Neural cell (in vitro differentiated cells): ENCODE data around the gene RWDD2A. TPM values are rescaled to one million over a fixed set of nuclear protein-coding genes. Genes with fewer than 3 reads are reported as not detected.

Experiments used
- H2AFZ ChIP-seq: fragments of 200-600, 300-800 bp; sonication (generic), shearing (Covaris generic); 2 replicates; pipeline ENCODE4 v1.6.0; 2014; ENCODE audit warnings: low read depth, mild to moderate bottlenecking, antibody characterized with exemption, low read length, moderate library complexity
- H3F3A ChIP-seq: fragments of 200-600 bp; shearing (Covaris generic); 2 replicates; pipeline ENCODE4 v1.6.1; 2016; ENCODE audit warnings: mild to moderate bottlenecking, moderate library complexity, mixed read lengths, antibody characterized with exemption, low read length; ENCODE audit not compliant: insufficient read depth, poor library complexity, severe bottlenecking
- H3K27ac ChIP-seq: fragments of 200-600, 300-800 bp; sonication (generic), shearing (Covaris generic); 2 replicates; pipeline ENCODE4 v1.5.1; 2014; ENCODE audit warnings: mild to moderate bottlenecking, low read length, moderate library complexity
- H3K27me3 ChIP-seq: fragments of 300-800, 200-600 bp; sonication (generic), shearing (Covaris generic); 2 replicates; pipeline ENCODE4 v1.6.0; 2014; ENCODE audit warnings: mild to moderate bottlenecking, low read depth, low read length, moderate library complexity; ENCODE audit not compliant: insufficient read depth
- H3K36me3 ChIP-seq: fragments of 300-800, 200-600 bp; sonication (generic), shearing (Covaris generic); 2 replicates; pipeline ENCODE4 v1.5.1; 2014; ENCODE audit warnings: mild to moderate bottlenecking, antibody characterized with exemption, low read length, moderate library complexity; ENCODE audit not compliant: insufficient read depth
- H3K4me2 ChIP-seq: fragments of 300-800, 200-600 bp; sonication (generic), shearing (Covaris generic); 2 replicates; pipeline ENCODE4 v1.6.0; 2014; ENCODE audit warnings: mild to moderate bottlenecking, low read length
- H3K4me3 ChIP-seq: fragments of 300-800, 200-600 bp; sonication (generic), shearing (Covaris generic); 2 replicates; pipeline ENCODE4 v1.5.1; 2014; ENCODE audit warnings: mild to moderate bottlenecking, low read length, moderate library complexity
- H3K79me2 ChIP-seq: fragments of 200-600 bp; shearing (Covaris generic); replicated peaks from 2 replicates; pipeline ENCODE4 v1.6.0; 2014; ENCODE audit warnings: mild to moderate bottlenecking, low read length, moderate library complexity; ENCODE audit not compliant: insufficient read depth
- H3K9ac ChIP-seq: fragments of 300-800, 200-600 bp; sonication (generic), shearing (Covaris generic); 2 replicates; pipeline ENCODE4 v1.6.1; 2016; ENCODE audit warnings: mild to moderate bottlenecking, low read length, mixed read lengths
- H3K9me2 ChIP-seq: fragments of 200-600 bp; shearing (Covaris generic); 2 replicates; pipeline ENCODE4 v1.6.1; 2016; ENCODE audit warnings: mild to moderate bottlenecking, low read length, mixed read lengths; ENCODE audit not compliant: insufficient read depth
- H3K9me3 ChIP-seq: fragments of 200-600, 300-800 bp; sonication (generic), shearing (Covaris generic); 2 replicates; pipeline ENCODE4 v1.6.1; 2016; ENCODE audit warnings: mild to moderate bottlenecking, mixed run types, low read length, moderate library complexity, mixed read lengths
- H4K20me1 ChIP-seq: fragments of 200-600 bp; shearing (Covaris generic); 2 replicates; pipeline ENCODE4 v1.6.1; 2016; ENCODE audit warnings: mild to moderate bottlenecking, mixed run types; ENCODE audit not compliant: insufficient read depth
- CTCF ChIP-seq: fragments of 450-650 bp; IDR thresholded peaks from 2 replicates; pipeline ENCODE4 v1.5.1; 2014; ENCODE audit warnings: antibody characterized with exemption, mild to moderate bottlenecking, moderate library complexity; ENCODE audit not compliant: poor library complexity, severe bottlenecking
- EP300 ChIP-seq: fragments of 450-650 bp; conservative IDR thresholded peaks from 2 replicates; pipeline ENCODE4 v1.6.1; 2014; ENCODE audit warnings: antibody characterized with exemption, mild to moderate bottlenecking, moderate library complexity; ENCODE audit not compliant: poor library complexity, severe bottlenecking
- EZH2 ChIP-seq: fragments of 200-600, 300-800 bp; shearing (Covaris generic), sonication (generic); IDR thresholded peaks from 2 replicates; pipeline ENCODE4 v1.6.1; 2014; ENCODE audit warnings: antibody characterized with exemption, low read length, borderline replicate concordance, mild to moderate bottlenecking; ENCODE audit not compliant: insufficient read depth, poor library complexity, severe bottlenecking
- MXI1 ChIP-seq: fragments of 450-650 bp; conservative IDR thresholded peaks from 2 replicates; pipeline ENCODE4 v1.6.1; 2014; ENCODE audit warnings: antibody characterized with exemption, mild to moderate bottlenecking; ENCODE audit not compliant: poor library complexity, severe bottlenecking
- POLR2AphosphoS5 ChIP-seq: IDR thresholded peaks from 2 replicates; pipeline ENCODE4 v1.6.1; 2012
- RAD21 ChIP-seq: fragments of 450-650 bp; conservative IDR thresholded peaks from 2 replicates; pipeline ENCODE4 v1.6.1; 2014; ENCODE audit warnings: antibody characterized with exemption, mild to moderate bottlenecking, moderate library complexity
- REST ChIP-seq: IDR thresholded peaks from 2 replicates; pipeline ENCODE4 v1.6.1; 2012; ENCODE audit warnings: borderline replicate concordance
- SMC3 ChIP-seq: fragments of 450-650 bp; conservative IDR thresholded peaks from 2 replicates; pipeline ENCODE4 v1.6.1; 2014; ENCODE audit warnings: antibody characterized with exemption, mild to moderate bottlenecking, moderate library complexity; ENCODE audit not compliant: poor library complexity
- TAF1 ChIP-seq: IDR thresholded peaks from 2 replicates; pipeline ENCODE4 v1.6.1; 2012; ENCODE audit warnings: low read depth
- polyA plus RNA-seq: library from polyadenylated mRNA; depleted of rRNA; stranded (reverse); fragments of >200 nt; gene quantifications from 2 replicates; pipeline ENCODE4 v1.2.3, GENCODE V29; 2014

The RWDD2A gene
- polyA plus RNA-seq, 1 donor from 2014 or later, result 6.6 TPM

GRCh38 chr6:83202031-83202430 lies 8.9 kb downstream of the RWDD2A start (continued):
- TF ChIP-seq RAD21, result no peak

- H3K9me3 ChIP-seq, result no peaks in the 10 kb centered on the region
- no peak overlapping the region for H3K9ac ChIP-seq
- H3K36me3 ChIP-seq, result no peaks in the 10 kb centered on the region
- H3K4me2 ChIP-seq, result no peak overlapping the region
- H2AFZ ChIP-seq, result no peak overlapping the region
- H3F3A ChIP-seq, result no peaks in the 10 kb centered on the region
- TF ChIP-seq POLR2AphosphoS5 (peak; percentile 27), MXI1 (no peak), CTCF (peak; percentile 90), REST (no peak), SMC3 (peak; percentile 84), RAD21 (peak; percentile 86)
- H3K4me3 ChIP-seq, result no peak overlapping the region
- no peaks in the 10 kb centered on the region for H3K79me2 ChIP-seq
- H4K20me1 ChIP-seq, result no peaks in the 10 kb centered on the region
- H3K9me2 ChIP-seq, result no peaks in the 10 kb centered on the region
- H3K27me3 ChIP-seq, result no peaks in the 10 kb centered on the region
- H3K27ac ChIP-seq, result no peak overlapping the region
These were observed 22.2 kb downstream of the RWDD2A start for GRCh38 chr6:83215131-83216047.

GRCh38 chr6:83216806-83217205 lies 23.6 kb downstream of the RWDD2A start:
- TF ChIP-seq SMC3 (no peak), RAD21 (no peak), REST (no peak), CTCF (no peak), MXI1 (no peak), EZH2 (no peak), POLR2AphosphoS5 (no peak), EP300 (no peak), TAF1 (no peak)
- H3K9me3 ChIP-seq, result no peaks in the 10 kb centered on the region
- no peak overlapping the region for H3K27ac ChIP-seq
- H3K27me3 ChIP-seq, result no peaks in the 10 kb centered on the region
- no peak overlapping the region for H3K4me3 ChIP-seq
- H2AFZ ChIP-seq, result no peak overlapping the region
- no peaks in the 10 kb centered on the region for H3K79me2 ChIP-seq
- no peaks in the 10 kb centered on the region for H3F3A ChIP-seq
- no peaks in the 10 kb centered on the region for H3K9me2 ChIP-seq
- no peaks in the 10 kb centered on the region for H4K20me1 ChIP-seq
- no peak overlapping the region for H3K9ac ChIP-seq
- H3K4me2 ChIP-seq, result no peak overlapping the region
- no peaks in the 10 kb centered on the region for H3K36me3 ChIP-seq
